Activated CD8-positive, alpha-beta memory T cell treated with anti-CD3 and anti-CD28 coated beads, Interleukin-2, amount 50 U/mL, for 48 hours (primary cell): ENCODE data around the gene FLVCR1.
"Not testable (repeated sequence)": the region's sequence is repeated elsewhere in the genome, so short reads cannot be mapped to it uniquely, and the experiment has no call there.

Source experiments
- DNase-seq: peaks from one replicate; pipeline ENCODE4 v3.0.0-alpha.2; 2020

FLVCR1 gene

DNA sequence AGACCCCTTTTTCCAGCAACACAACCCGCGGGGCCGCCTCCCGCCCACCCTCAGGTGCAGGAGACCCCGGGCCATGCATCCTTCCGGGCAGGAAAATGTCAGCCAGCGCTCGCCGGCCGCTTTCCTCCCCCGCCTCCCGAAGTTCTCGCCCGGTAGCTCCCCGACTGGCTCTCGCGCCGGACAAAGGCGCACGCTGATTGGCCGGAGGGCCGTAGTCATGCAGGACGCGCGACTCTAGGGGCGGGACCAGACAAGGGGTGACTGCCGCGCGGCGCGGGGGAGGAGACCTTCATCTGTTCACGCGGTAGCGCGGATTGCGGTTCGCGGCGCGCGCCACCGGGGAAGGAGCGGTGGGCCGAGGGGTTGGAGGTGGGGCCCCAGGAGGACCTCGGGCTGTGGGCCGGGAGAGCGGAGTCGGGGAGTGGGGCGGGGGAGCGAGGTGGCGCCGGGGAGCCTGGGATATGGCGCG lies at the start of gene FLVCR1:
TSS of gene FLVCR1 (plus strand) at position 284 of the 469 bp plus-strand sequence. CDS start at position 462, 178 bp downstream.
- peak; percentile 96 for DNase-seq

DNA sequence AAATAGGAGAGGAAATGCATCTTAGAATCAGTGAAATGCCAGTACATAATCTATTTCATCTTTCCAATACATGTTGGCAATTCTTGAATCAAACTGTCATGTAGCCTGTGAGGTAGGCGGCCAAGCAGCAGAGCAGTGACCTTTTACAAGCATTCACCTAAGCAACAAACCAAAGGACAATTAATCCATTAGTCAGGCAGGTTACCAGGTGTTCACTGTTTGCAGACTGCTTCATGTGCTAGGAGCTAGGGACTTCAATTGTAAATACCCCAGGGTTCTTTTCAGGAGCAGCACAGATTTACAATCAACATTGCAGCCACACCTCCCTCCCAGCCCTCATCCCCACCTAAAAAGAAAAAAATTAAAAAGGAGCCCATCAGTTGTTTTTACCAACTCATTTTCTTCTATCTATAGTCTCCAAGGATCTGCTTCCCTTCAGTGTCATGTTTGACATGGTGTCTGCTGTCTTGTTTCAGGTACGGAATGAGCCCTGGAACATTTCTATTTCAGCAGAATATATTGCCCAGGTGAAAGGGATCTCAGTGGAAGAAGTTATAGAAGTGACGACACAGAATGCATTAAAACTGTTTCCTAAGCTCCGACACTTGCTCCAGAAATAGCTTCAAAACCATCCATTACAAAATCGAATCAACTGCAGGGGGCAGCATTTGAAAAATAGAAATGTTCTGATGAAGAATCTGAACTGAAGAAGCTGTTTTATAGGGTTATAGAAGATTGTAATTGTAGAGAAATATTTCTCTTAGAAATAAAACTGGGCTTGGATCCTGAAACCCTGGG lies 43.3 kb upstream of the FLVCR1 start:
- DNase-seq: no peak

GRCh38 chr1:212816567-212817278 lies 41.4 kb upstream of the FLVCR1 start:
- no peak for DNase-seq

GRCh38 chr1:212819726-212820125 lies 38.3 kb upstream of the FLVCR1 start:
- no peak for DNase-seq

- DNase-seq: no peak
These were observed 37.1 kb upstream of the FLVCR1 start for GRCh38 chr1:212820969-212821368.

DNA sequence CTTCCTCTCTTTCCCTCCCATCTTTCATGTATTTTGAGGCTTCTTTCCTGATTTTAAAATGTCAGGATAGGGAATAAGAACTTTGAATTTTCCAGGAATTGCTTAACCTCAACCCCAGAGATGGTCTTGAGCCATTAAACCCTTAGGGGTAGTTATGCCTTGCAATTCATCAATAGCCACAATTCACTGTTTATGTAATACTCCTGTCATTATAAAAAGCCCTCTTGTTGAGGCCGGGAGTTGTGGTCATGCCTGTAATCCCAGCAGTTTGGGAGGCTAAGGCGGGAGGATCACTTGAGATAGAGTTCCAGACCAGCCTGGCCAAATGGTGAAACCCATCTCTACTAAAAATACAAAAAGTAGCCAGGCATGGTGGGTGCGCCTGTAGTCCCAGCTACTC lies 35.1 kb upstream of the FLVCR1 start:
- no peak for DNase-seq

GRCh38 chr1:212824201-212824600 lies 33.9 kb upstream of the FLVCR1 start:
- DNase-seq: no peak

- DNase-seq: no peak
These were observed 32.1 kb upstream of the FLVCR1 start for GRCh38 chr1:212825798-212826452.

DNA sequence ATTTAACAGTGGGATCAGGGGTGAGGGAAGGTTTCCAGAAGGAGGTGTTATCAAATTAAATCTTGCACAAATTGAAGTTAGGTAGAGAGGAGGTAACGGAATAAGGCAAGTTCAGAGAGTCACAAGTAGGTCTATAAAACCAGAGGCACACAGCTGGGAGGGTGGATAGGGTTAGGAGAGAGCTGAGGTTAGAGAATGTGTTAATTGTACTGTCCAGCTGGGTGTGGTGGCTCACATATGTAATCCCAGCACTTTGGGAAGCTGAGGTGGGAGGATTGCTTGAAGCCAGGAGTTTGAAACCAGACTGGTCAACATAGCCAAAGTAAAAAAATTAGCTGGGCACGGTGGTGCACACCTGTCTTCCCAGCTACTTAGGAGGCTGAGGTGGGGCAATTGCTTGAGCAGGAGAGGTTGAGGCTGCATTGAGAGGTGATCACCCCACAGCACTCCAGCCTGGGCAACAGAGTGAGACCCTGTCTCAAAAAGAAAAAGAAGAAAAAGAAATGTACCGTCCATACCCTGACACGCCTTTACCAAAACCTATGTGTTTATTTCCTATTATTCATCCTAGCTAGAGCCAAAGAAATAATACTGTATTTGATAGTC lies 30.8 kb upstream of the FLVCR1 start:
- no peak for DNase-seq

DNA sequence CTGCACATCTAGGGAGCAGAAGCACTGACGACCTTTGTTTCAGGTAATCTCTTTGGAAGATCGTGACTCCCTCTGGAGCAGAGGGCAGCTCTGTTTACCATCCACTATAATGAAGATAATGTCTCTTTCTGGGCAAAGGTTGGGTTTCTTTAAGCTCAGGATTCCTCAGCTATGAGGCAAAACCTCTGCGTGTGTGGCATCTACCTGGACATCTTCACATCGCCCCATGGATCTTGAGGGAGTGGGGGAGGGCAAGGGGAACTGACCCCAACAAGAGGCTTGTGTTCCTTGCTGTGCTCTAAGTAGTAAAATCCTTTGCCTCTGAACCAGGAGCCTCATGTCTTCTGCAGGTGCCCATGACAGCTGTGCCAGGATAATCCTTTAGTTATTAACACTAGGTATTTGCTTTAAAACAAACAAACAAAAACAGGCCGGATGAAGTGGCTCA lies 30.2 kb upstream of the FLVCR1 start:
- DNase-seq: no peak

GRCh38 chr1:212828395-212828794 lies 29.7 kb upstream of the FLVCR1 start:
- DNase-seq: no peak

- DNase-seq: not testable (repeated sequence)
These were observed 24.6 kb upstream of the FLVCR1 start for GRCh38 chr1:212833211-212834207.

- DNase-seq: no peak
These were observed 19.9 kb upstream of the FLVCR1 start for GRCh38 chr1:212838145-212838544.

- DNase-seq: peak; percentile 1
These were observed 13.6 kb upstream of the FLVCR1 start for GRCh38 chr1:212844521-212844920.

- DNase-seq: no peak
These were observed 10.5 kb upstream of the FLVCR1 start, which contains the start of gene SPATA45 for GRCh38 chr1:212847549-212847948. TSS of gene SPATA45 (minus strand) at chr1:212847649. CDS start at chr1:212836149, 11,500 bp downstream.

DNA sequence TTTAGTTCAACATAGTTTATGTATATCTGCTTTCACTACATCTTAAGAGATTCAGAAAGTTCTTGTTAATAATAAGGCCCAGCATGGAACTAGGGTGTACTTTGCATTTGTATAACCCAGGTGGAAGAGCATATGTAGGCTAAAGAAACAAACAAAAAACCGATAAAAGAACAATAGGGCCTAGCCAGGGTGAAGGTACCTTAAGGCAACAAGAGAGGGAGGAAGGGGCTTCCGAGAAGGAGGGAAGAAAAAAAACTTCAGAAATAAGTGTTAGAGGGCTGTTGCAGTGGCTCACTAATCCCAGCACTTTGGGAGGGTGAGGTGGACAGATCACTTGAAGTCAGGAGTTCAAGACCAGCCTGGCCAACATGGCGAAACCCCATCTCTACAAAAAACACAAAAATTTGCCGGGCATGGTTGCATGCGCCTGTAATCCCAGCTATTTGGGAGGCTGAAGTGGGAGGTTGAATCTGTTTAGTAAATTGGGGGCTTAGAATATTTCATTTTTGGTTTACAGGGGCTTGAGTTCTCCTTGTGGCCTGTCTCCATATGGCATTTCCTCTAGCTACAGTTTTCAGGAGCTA lies 5.9 kb upstream of the FLVCR1 start:
- no peak for DNase-seq

GRCh38 chr1:212853658-212854057 lies 4.4 kb upstream of the FLVCR1 start:
- no peak for DNase-seq

DNA sequence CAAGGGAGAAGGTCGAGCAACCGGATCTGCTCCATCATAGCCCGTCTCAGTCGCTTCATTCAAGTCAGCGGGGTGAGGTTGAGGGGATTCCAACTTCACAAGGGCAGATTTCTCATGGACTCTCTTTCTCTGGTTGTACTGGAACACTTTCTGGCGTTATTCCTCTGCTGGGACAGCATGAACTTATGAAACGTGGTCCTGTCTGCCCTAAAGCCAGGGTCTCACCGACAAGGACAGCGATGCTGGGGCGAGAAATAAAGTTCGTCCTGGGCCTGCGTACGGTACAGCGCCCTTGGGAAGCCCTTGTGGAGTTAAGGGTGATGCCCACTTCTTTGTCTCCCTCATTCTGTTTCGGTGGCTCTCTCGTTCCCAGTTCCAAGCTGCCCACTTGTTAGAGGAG lies 1.3 kb upstream of the FLVCR1 start:
- no peak for DNase-seq

- peak; percentile 65 for DNase-seq
These were observed 588 bp downstream of the FLVCR1 start for GRCh38 chr1:212858461-212859265.
